HG02798 (cell line): ENCODE measurements around the gene KIAA0319L.
"Not testable (repeated sequence)": the region's sequence is repeated elsewhere in the genome, so short reads cannot be mapped to it uniquely, and the experiment has no call there.

ENCODE experiments used
- ATAC-seq: cut with Tn5 transposase; IDR thresholded peaks from one replicate; pipeline ENCODE4 v1.9.1; 2021; ENCODE audit warnings: mild to moderate bottlenecking; ENCODE audit not compliant: unreplicated experiment, poor library complexity

Gene KIAA0319L

GRCh38 chr1:35557118-35557610 is at the start of gene KIAA0319L:
KIAA0319L (minus strand) TSS chr1:35557403; CDS start chr1:35554491, 2,912 bp downstream.
- peak; percentile 85 for ATAC-seq

- ATAC-seq, result no peak
These were observed 48.6 kb upstream of the KIAA0319L start for GRCh38 chr1:35605867-35606182.

GRCh38 chr1:35605071-35605866 is 48.1 kb upstream of the KIAA0319L start:
- ATAC-seq, result no peak

GRCh38 chr1:35603941-35604340 is 46.7 kb upstream of the KIAA0319L start:
- no peak for ATAC-seq

DNA sequence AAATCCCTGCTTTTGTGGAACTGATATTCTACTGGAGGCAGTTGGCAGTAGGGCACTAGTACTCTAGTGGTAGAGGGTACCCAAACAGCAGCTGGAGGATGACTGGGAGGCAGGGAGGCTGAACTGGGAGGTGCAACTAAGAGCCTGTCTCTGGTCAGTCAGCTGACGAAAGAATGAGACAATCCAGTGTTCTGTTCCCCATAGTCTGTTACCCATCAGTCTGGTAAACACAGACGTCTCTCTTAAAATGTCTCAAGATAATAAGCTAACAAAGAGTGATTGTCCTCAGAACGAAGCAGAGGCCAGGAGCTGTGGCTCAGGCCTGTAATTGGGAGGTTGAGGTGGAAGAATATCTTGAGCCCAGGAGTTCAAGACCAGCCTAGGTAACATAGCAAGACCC is 46.3 kb upstream of the KIAA0319L start:
- ATAC-seq, result no peak

DNA sequence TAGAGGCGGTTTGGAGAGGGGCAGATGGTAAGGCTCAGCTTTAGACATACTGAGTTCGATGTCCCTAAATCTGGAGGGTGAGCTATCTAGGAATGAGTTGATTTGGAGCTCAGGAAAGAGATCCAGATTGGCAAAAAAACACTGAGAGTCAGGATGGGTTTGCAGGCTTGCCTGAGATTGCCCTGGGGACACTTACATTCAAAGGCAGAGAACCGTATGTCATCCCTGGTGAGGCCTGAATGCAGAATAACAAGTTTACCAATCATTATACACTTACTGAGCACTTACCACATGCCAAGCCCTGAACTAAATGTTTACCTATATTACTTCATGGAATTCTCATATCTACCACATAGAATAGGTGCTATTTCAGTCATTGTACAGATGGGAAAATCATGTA is 43.4 kb upstream of the KIAA0319L start:
- ATAC-seq, result no peak

DNA sequence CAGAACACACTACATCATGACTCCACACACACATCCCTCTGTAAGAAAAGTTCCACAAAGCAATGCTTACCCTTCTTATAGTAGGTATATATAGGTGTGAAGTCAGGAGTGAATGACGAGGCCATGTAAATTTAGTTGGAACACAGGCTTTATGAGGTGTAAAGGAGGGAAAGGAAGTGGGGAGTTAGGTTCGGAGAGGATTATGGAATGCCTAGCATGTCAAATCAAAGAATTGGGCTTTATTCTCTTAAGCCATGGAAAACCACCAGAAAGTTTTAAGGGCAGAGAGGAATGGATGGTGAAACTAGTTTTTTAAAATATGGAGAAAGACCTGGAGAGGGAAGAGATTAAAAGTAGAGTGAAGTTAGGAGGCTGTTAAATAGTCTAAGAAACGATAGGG is 42.2 kb upstream of the KIAA0319L start:
- no peak for ATAC-seq

GRCh38 chr1:35598895-35599294 is 41.7 kb upstream of the KIAA0319L start:
- no peak for ATAC-seq

- ATAC-seq, result no peak
These were observed 40.7 kb upstream of the KIAA0319L start for GRCh38 chr1:35597870-35598269.

GRCh38 chr1:35595684-35596083 is 38.5 kb upstream of the KIAA0319L start:
- no peak for ATAC-seq

- no peak for ATAC-seq
These were observed 37.0 kb upstream of the KIAA0319L start for GRCh38 chr1:35594005-35594760.

DNA sequence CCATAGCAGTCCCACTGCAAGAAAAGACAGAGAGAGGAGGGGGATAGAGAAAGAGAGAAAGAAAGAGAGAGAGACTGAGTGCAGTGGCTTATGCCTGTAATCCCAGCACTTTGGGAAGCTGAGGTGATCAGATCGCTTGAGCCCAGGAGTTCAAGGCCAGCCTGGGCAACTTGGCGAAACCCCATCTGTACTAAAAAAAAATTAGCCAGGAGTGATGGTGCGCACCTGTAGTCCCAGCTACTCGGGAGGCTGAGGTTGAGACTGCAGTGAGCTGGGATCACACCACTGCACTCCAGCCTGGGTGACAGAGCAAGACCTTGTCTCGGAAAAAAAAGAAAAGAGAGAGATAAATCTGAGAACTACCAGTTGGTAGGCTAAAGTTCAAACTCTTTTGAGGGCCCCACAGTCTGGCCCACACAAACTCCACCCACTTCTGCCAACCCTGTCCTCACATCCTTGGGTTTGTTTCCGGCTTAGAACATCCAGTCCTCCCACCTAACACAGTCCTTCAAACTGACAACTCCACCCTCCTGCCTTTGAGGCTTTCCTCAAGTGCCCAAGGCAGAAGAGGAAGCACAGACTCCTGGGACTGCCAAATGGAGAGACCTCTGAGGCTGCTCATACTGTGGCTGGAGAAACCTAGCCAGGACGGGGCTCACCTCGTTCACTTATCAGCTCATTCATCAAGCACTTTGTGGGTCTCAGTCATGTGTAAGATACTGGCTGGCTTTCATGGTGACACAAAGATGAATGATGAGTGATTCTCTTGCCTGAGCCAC is 36.0 kb upstream of the KIAA0319L start:
- ATAC-seq, result no peak

DNA sequence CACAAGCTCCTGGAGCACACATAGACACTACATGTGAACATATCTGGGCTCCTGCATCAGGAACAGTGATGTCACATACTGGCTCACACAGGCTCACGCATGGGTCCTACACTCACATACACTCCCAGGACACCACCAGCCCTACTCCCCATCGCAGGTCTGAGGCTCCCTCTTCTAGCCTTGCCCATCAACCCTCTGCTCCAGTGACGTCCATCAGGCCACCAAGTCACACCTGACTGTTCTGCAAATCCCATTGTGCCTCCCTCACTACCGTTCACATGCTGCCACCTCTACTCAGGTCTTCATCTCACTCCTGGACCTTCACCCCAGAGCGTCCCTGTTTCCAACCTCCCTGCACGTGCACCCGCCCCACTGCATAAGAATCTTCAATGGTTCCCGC is 34.0 kb upstream of the KIAA0319L start:
- no peak for ATAC-seq

- ATAC-seq, result no peak
These were observed 33.4 kb upstream of the KIAA0319L start for GRCh38 chr1:35590476-35591040.

DNA sequence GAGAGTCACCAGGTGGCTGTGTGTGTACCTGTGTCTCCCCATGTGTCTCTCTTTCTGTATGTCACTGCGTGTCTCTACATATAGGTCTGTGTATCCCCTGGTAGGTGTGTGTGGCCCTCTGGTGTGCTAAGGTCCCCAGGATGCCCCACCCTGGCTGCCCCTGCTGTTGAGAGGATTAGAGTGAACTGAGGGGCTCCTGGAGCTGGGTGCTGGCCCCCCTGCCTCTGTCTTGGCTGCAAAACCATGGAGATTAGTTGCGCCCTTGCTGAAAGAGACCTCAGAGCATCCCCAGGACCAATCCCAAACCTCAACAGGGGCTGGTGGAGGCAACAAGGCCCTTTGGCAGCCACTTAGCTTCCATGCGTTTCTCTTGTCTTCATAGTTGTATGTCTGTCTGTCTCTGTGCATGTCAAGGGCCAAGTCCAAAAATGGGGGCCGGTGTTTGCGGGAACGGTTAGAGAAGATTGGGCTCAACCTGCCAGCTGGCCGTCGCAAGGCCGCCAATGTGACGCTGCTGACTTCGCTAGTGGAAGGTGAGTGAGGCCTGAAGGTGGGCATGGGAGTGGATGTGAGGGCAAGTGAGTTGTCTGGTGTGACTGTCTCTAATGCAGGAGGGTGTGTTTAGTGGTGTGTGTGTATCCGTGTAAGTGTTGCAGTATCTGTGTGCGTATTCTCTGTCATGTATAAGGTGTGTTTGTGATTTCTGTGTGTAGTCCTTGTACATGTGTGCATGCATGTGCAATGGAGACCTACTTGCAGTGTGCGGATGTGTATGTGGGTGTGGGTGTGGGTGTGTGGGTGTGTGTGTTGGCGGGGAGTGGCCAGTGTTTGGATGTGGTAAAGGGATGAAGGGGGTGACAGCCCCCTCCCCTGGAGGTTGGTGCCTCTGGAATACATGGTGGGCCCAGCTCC is 32.6 kb upstream of the KIAA0319L start:
- no peak for ATAC-seq

DNA sequence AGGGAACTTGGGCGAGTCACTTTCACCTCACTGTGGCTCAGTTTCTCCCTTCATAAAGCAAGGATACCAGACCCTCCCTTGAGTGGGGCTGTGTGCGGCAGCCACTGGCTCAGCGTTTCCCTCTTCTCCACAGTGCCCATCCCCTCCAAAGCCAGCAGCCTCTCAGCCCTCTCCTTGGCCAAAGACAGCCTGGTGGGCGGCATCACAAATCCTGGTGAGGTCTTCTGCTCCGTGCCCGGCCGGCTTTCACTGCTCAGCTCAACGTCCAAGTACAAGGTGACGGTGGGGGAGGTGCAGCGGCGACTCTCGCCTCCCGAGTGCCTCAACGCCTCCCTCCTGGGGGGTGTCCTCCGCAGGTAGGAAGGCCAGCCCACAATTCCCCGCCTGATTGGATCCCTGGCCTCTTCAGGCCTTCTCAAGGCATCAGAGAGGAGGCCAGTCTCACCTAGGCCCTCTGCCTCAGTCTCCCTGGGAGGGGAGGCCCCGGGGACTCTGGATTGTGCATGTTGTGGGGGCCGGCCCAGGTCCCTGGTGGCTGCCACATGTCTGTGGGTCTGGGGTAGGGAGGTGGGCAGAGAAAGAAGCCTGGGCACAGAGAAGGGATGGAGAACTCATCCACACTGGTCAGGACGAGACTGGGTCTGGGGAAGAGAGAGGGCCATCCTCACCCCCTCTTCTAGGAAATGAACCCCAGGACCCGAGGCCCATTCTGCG is 31.2 kb upstream of the KIAA0319L start:
- no peak for ATAC-seq

- no peak for ATAC-seq
These were observed 30.5 kb upstream of the KIAA0319L start for GRCh38 chr1:35587736-35588135.

GRCh38 chr1:35586808-35587207 is 29.6 kb upstream of the KIAA0319L start:
- ATAC-seq, result no peak

DNA sequence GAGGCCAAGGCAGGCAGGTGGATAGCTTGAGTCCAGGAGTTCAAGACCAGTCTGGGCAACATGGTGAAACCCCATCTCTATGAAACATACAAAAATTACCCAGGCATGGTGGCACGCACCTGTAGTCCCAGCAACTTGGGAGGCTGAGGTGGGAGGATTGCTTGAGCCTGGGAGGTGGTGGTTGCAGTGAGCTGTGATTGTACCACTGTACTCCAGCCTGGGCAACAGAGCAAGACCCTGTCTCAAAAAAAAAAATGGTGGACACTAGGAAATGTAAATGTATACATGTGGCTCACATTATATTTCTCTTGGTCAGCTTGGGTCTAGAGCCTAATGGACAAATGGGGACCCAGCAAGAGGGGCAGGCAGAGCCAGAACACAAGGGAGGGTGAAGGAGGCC is 28.6 kb upstream of the KIAA0319L start:
- not testable (repeated sequence) for ATAC-seq
